Fibroblast of villous mesenchyme (primary cell): Measurements from ENCODE around the gene OR1S2. TPM values are rescaled to one million over a fixed set of nuclear protein-coding genes. Genes with fewer than 3 reads are reported as not detected.

Source experiments
- DNase-seq: peaks from one replicate; pipeline ENCODE4 v3.0.0-alpha.2; 2010; ENCODE audit warnings: low read depth
- H3K4me3 ChIP-seq: 2 replicates; pipeline ENCODE4 v1.5.1; 2011; ENCODE audit warnings: low read depth, mild to moderate bottlenecking, low read length
- CTCF ChIP-seq: IDR thresholded peaks from 2 replicates; pipeline ENCODE4 v1.5.1; 2012; ENCODE audit warnings: low read depth, mild to moderate bottlenecking, low read length; ENCODE audit not compliant: insufficient read depth
- total RNA-seq: library from RNA; depleted of rRNA; stranded (reverse); fragments of >200 nt; gene quantifications from 2 replicates; pipeline ENCODE4 v1.2.3, GENCODE V29; 2012

OR1S2 gene
- total RNA-seq, 1 donor, result not detected

GRCh38 chr11:58177409-58178054, 26.4 kb downstream of the OR1S2 start:
- no peak for TF ChIP-seq CTCF
- no peak overlapping the region for H3K4me3 ChIP-seq
- DNase-seq, result no peak

- H3K4me3 ChIP-seq, result no peak overlapping the region
- no peak for TF ChIP-seq CTCF
Observed at GRCh38 chr11:58165504-58166106, 38.3 kb downstream of the OR1S2 start.

GRCh38 chr11:58164990-58165389, 39.0 kb downstream of the OR1S2 start:
- no peak for TF ChIP-seq CTCF
- no peak overlapping the region for H3K4me3 ChIP-seq
- DNase-seq, result no peak

More at GRCh38 chr11:58165504-58166106, 38.3 kb downstream of the OR1S2 start:
- no peak for DNase-seq

GRCh38 chr11:58164389-58164788, 39.6 kb downstream of the OR1S2 start:
- no peak for TF ChIP-seq CTCF
- no peak for DNase-seq
- H3K4me3 ChIP-seq, result no peak overlapping the region

Other genes starting within 250 kb of the OR1S2 start
- not detected in 2 replicates for gene OR9Q1, start 180.3 kb downstream of the OR1S2 start, total RNA-seq
- not detected in 2 replicates for gene OR6Q1, start 173.2 kb downstream of the OR1S2 start, total RNA-seq
- gene OR9I1, start 78.6 kb downstream of the OR1S2 start, total RNA-seq, result not detected in 2 replicates
- not detected in 2 replicates for gene OR9Q2, start 15.1 kb downstream of the OR1S2 start, total RNA-seq
- not detected in 2 replicates for gene OR1S1, start 8.6 kb upstream of the OR1S2 start, total RNA-seq
- gene OR10Q1, start 24.8 kb upstream of the OR1S2 start, total RNA-seq, result not detected in 2 replicates
- gene OR10W1, start 64.1 kb upstream of the OR1S2 start, total RNA-seq, result under 0.01 TPM in 1 of 2 replicates, not detected in the other
- not detected in 2 replicates for gene OR5B17, start 154.9 kb upstream of the OR1S2 start, total RNA-seq
- not detected in 2 replicates for gene OR5B3, start 202.7 kb upstream of the OR1S2 start, total RNA-seq
- not detected in 2 replicates for gene OR5B2, start 224.0 kb upstream of the OR1S2 start, total RNA-seq
- not detected in 2 replicates for gene OR5B12, start 238.1 kb upstream of the OR1S2 start, total RNA-seq